ENCODE results near the gene KCNQ1. TPM values are rescaled to one million over a fixed set of nuclear protein-coding genes. Genes with fewer than 3 reads are reported as not detected.

The KCNQ1 gene
- total RNA-seq, 1 experiment from 2014 or later: 10.7 TPM

DNA sequence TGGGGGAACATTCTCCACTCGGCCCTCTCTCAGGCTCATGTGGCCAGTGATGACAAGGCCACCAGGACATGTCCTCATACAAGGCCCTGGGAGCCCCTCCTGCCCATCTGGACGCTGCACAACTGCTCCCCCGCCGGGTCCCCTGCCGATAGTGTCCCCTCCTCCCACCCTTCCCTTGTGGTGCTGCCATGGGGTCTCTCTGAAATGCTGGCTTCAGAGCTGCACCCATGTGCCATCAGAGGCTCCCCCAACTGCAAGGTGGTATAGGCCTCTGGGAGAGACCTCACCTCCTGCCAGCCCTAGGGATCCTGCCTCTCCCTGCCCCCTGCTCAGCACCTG lies 142.0 kb downstream of the KCNQ1 start:
- ChIA-PET RAD21 (ENCODE audit: low non-redundant PET in 1 of 2, low total read pairs in 2 of 2, uncharacterized antibody in 2 of 2, unreplicated experiment in 2 of 2) (no interaction called here), CTCF (no interaction called here), POLR2A (no interaction called here)
- Histone ChIP-seq H3K79me2 (ENCODE audit: insufficient read depth, low read length) (no peaks in the 10 kb centered on the region), H3K9me3 (ENCODE audit: control insufficient read depth in 1 of 2, insufficient read depth in 1 of 2, low read depth in 1 of 2, low read length in 2 of 2) (no peaks in the 10 kb centered on the region), H3K4me1 (ENCODE audit: control insufficient read depth in 1 of 2, insufficient read depth in 2 of 2, low read length in 2 of 2) (no peaks in the 10 kb centered on the region), H3K4me3 (replicated peaks in 1 of 2; ENCODE audit: low read depth in 1 of 2, low read length in 2 of 2) (no peak overlapping the region), H2AFZ (ENCODE audit: low read depth, low read length, poor library complexity, severe bottlenecking) (no peak overlapping the region), H3K4me2 (ENCODE audit: low read length) (no peak overlapping the region), H4K20me1 (ENCODE audit: insufficient read depth) (no peaks in the 10 kb centered on the region), H3K27ac (ENCODE audit: low read depth, low read length) (no peak overlapping the region), H3K9me2 (ENCODE audit: insufficient read depth) (no peaks in the 10 kb centered on the region), H3K9ac (ENCODE audit: low read length) (no peak overlapping the region), H3K27me3 (ENCODE audit: insufficient read depth, low read length) (no peaks in the 10 kb centered on the region), H3K36me3 (ENCODE audit: control insufficient read depth in 1 of 2, insufficient read depth in 2 of 2, low read length in 2 of 2) (no peaks in the 10 kb centered on the region)
- TF ChIP-seq ZNF274 (IDR thresholded peaks at IDR 0.05; ENCODE audit: low read depth, low read length) (no peak), CEBPB (IDR thresholded peaks at IDR 0.05; ENCODE audit: low read depth) (no peak), ATF3 (IDR thresholded peaks at IDR 0.05) (no peak), ZFX (IDR thresholded peaks at IDR 0.05) (no peak), JUND (IDR thresholded peaks at IDR 0.05) (no peak), EGR1 (IDR thresholded peaks at IDR 0.05; ENCODE audit: low read depth) (no peak), POLR2AphosphoS5 (IDR thresholded peaks at IDR 0.05; ENCODE audit: low read depth, low read length) (no peak), EZH2phosphoT487 (IDR thresholded peaks at IDR 0.05; ENCODE audit: borderline replicate concordance) (no peak), POLR2A (IDR thresholded peaks at IDR 0.05; ENCODE audit: borderline replicate concordance, extremely low read depth, insufficient read depth, insufficient read length) (no peak), TCF7L2 (IDR thresholded peaks at IDR 0.05; ENCODE audit: borderline replicate concordance, extremely low read depth, insufficient read depth, insufficient read length) (no peak), SP1 (IDR thresholded peaks at IDR 0.05; ENCODE audit: low read depth) (no peak), CBX3 (IDR thresholded peaks at IDR 0.05; ENCODE audit: low read depth) (no peak)
- TF ChIP-seq, protein P1, sequence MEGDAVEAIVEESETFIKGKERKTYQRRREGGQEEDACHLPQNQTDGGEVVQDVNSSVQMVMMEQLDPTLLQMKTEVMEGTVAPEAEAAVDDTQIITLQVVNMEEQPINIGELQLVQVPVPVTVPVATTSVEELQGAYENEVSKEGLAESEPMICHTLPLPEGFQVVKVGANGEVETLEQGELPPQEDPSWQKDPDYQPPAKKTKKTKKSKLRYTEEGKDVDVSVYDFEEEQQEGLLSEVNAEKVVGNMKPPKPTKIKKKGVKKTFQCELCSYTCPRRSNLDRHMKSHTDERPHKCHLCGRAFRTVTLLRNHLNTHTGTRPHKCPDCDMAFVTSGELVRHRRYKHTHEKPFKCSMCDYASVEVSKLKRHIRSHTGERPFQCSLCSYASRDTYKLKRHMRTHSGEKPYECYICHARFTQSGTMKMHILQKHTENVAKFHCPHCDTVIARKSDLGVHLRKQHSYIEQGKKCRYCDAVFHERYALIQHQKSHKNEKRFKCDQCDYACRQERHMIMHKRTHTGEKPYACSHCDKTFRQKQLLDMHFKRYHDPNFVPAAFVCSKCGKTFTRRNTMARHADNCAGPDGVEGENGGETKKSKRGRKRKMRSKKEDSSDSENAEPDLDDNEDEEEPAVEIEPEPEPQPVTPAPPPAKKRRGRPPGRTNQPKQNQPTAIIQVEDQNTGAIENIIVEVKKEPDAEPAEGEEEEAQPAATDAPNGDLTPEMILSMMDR (IDR thresholded peaks at IDR 0.05 in 2 of 3, conservative IDR thresholded peaks at IDR 0.05 in 1 of 3; ENCODE audit: borderline replicate concordance in 1 of 3, insufficient read depth in 1 of 3, low read depth in 2 of 3, low read length in 2 of 3): no peak
- TF ChIP-seq, protein P2, sequence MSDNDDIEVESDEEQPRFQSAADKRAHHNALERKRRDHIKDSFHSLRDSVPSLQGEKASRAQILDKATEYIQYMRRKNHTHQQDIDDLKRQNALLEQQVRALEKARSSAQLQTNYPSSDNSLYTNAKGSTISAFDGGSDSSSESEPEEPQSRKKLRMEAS (IDR thresholded peaks at IDR 0.05): no peak
- DNase-seq (ENCODE audit: low read depth, low spot score) (no peak), ATAC-seq (no peak)
- intact Hi-C loops (cut with micrococcal nuclease): no loop called here
- no TSS peak for BruUV-seq (replicated peaks)
